ENCODE data around the gene GPRC6A.

GPRC6A gene

GRCh38 chr6:116866281-116866871, 37.5 kb upstream of the GPRC6A start:
- no peak for TF ChIP-seq CTCF (IDR thresholded peaks at IDR 0.05; ENCODE audit: insufficient read depth, low read depth, low read length, missing control alignments)
- DNase-seq (ENCODE audit: low read depth): peak; percentile 40
- H3K4me3 ChIP-seq (ENCODE audit: low read depth, low read length): no peak overlapping the region

GRCh38 chr6:116859264-116859663, 30.4 kb upstream of the GPRC6A start:
- no peak overlapping the region for H3K4me3 ChIP-seq (ENCODE audit: low read depth, low read length)
- no peak for TF ChIP-seq CTCF (IDR thresholded peaks at IDR 0.05; ENCODE audit: insufficient read depth, low read depth, low read length, missing control alignments)
- no peak for DNase-seq (ENCODE audit: low read depth)

GRCh38 chr6:116858060-116858459, 29.2 kb upstream of the GPRC6A start:
- no peak overlapping the region for H3K4me3 ChIP-seq (ENCODE audit: low read depth, low read length)
- no peak for TF ChIP-seq CTCF (IDR thresholded peaks at IDR 0.05; ENCODE audit: insufficient read depth, low read depth, low read length, missing control alignments)
- no peak for DNase-seq (ENCODE audit: low read depth)

- DNase-seq (ENCODE audit: low read depth): peak; percentile 16
- no peak overlapping the region for H3K4me3 ChIP-seq (ENCODE audit: low read depth, low read length)
- peak; percentile 18 for TF ChIP-seq CTCF (IDR thresholded peaks at IDR 0.05; ENCODE audit: insufficient read depth, low read depth, low read length, missing control alignments)
Measured at GRCh38 chr6:116847227-116847626, 18.3 kb upstream of the GPRC6A start.

- TF ChIP-seq CTCF (IDR thresholded peaks at IDR 0.05; ENCODE audit: insufficient read depth, low read depth, low read length, missing control alignments): no peak
- H3K4me3 ChIP-seq (ENCODE audit: low read depth, low read length): no peak overlapping the region
- no peak for DNase-seq (ENCODE audit: low read depth)
Measured at GRCh38 chr6:116842459-116842858, 13.6 kb upstream of the GPRC6A start.

- no peak overlapping the region for H3K4me3 ChIP-seq (ENCODE audit: low read depth, low read length)
- no peak for TF ChIP-seq CTCF (IDR thresholded peaks at IDR 0.05; ENCODE audit: insufficient read depth, low read depth, low read length, missing control alignments)
- DNase-seq (ENCODE audit: low read depth): no peak
Measured at GRCh38 chr6:116840091-116840490, 11.2 kb upstream of the GPRC6A start.

Measured in GM12865 (cell line).